Measurements from ENCODE around the gene DNAJC1.

The DNAJC1 gene

DNA sequence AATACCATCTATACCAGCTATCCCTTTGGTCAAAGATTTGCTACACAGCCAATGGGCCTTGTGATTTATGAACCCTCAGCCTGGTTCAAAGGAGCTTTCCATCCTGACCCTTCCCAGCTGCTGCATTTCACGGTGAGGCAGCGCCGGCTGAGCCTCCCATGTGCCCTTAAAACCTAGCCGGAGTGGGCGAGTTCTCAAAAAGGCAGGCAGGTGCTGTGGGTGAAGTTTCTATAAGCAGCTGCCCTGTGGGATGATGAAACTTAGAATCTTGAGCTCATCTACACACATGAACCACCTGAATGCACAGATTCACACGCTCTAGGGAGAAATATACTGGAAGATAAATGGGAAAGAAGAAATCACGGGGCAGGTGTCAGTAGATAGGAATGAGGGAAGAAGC is 244.8 kb downstream of the DNAJC1 start:
- DNase-seq (ENCODE audit: low spot score): no peak
- in situ Hi-C loops (cut with MboI; ENCODE audit: low sequenced_read_pairs, unreplicated experiment): no loop called here
- TF ChIP-seq, protein P1, sequence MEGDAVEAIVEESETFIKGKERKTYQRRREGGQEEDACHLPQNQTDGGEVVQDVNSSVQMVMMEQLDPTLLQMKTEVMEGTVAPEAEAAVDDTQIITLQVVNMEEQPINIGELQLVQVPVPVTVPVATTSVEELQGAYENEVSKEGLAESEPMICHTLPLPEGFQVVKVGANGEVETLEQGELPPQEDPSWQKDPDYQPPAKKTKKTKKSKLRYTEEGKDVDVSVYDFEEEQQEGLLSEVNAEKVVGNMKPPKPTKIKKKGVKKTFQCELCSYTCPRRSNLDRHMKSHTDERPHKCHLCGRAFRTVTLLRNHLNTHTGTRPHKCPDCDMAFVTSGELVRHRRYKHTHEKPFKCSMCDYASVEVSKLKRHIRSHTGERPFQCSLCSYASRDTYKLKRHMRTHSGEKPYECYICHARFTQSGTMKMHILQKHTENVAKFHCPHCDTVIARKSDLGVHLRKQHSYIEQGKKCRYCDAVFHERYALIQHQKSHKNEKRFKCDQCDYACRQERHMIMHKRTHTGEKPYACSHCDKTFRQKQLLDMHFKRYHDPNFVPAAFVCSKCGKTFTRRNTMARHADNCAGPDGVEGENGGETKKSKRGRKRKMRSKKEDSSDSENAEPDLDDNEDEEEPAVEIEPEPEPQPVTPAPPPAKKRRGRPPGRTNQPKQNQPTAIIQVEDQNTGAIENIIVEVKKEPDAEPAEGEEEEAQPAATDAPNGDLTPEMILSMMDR (IDR thresholded peaks at IDR 0.05; ENCODE audit: borderline replicate concordance, control extremely low read depth, extremely low read depth, insufficient read depth, missing control alignments): no peak

GRCh38 chr10:21758239-21758638 is 245.3 kb downstream of the DNAJC1 start:
- TF ChIP-seq, protein P1 (IDR thresholded peaks at IDR 0.05; ENCODE audit: borderline replicate concordance, control extremely low read depth, extremely low read depth, insufficient read depth, missing control alignments): no peak
- no peak for DNase-seq (ENCODE audit: low spot score)
- in situ Hi-C loops (cut with MboI; ENCODE audit: low sequenced_read_pairs, unreplicated experiment): no loop called here

DNA sequence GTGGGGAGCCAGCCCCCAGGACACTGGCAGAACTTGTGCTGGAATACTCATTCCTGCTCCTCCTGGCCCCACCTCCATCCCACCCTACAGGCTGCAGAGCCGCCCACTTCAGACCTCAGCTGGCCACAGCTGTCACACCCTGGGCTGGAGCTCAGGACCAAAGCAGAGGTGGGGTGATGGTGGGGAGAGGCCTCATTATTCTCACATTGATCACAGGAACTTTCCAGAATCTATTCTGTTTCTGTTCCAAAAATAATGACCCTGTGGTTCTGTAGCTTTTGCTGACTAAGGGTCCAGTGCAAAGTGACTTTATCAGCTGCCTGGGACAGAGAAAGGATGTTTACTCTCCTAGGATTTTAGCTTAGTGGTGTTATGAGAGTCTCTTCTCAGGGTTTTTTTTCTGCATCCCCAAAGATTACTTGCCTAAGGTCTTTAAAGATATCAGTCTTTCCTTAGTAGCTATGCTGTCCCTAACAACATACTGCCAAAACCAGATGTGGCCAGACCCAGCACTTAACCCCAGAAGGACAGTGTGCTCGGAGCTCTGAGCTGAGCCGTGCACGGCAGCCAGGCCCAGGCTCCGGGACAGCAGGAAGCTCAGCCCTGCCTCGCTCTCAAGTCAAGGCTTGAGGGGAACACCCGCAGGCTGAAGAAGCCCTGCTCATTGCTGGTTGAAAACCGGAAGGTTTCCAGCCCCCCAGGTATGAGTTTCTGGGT is 246.2 kb downstream of the DNAJC1 start:
- DNase-seq (ENCODE audit: low spot score): no peak
- in situ Hi-C loops (cut with MboI; ENCODE audit: low sequenced_read_pairs, unreplicated experiment): no loop called here
- TF ChIP-seq, protein P1 (IDR thresholded peaks at IDR 0.05; ENCODE audit: borderline replicate concordance, control extremely low read depth, extremely low read depth, insufficient read depth, missing control alignments): no peak

DNA sequence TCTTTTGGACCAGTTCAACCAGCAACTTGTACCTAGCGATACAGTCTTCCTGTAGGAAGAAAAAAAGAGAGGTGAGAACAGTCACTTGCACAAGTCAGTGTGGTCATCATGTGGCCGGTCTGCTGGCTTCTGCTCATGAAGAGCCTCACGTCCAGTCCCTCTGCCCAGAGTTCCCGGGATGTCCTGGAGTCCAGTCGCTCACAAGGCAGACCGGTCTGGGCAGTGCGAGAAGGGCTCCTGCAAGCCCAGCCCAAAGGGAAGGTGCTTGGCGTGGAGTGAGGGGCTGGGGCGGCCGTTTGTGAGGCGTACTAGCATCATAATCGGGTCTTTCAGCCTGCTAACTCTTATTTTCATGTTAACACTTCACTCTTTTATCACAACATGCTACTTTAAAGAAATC is 246.8 kb downstream of the DNAJC1 start:
- in situ Hi-C loops (cut with MboI; ENCODE audit: low sequenced_read_pairs, unreplicated experiment): no loop called here
- TF ChIP-seq, protein P1 (IDR thresholded peaks at IDR 0.05; ENCODE audit: borderline replicate concordance, control extremely low read depth, extremely low read depth, insufficient read depth, missing control alignments): no peak
- no peak for DNase-seq (ENCODE audit: low spot score)

DNA sequence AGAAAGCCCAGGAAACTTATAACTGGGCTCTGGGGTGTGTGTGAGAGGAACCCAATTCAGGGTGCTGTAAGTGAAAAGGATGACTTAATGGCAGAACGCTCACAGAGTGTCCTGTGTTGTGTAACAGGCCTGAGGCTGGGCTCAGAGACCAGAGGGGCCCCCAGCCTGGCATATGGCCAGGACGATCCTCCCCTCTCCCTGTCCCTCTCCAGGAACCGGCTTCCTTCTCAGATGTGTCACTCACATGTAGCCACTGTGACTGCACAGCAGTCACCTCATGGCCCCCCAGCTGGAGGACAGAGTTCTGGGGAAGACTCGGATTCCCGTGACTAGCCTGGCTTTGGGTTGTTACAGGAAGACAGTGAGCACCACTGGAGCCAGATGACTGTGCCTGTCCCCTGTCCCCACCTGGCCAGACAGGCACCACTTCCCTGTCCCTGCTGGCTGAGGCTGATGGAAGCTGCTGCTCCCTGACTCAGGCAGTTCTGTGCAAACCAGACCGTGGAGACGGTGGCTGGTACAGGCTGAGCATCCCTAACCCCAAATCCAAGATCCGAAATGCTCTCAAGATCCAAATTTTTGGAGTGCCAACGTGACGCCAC is 249.0 kb downstream of the DNAJC1 start:
- in situ Hi-C loops (cut with MboI; ENCODE audit: low sequenced_read_pairs, unreplicated experiment): no loop called here
- TF ChIP-seq, protein P1 (IDR thresholded peaks at IDR 0.05; ENCODE audit: borderline replicate concordance, control extremely low read depth, extremely low read depth, insufficient read depth, missing control alignments): no peak
- DNase-seq (ENCODE audit: low spot score): no peak

GRCh38 chr10:21753497-21754270 is 249.8 kb downstream of the DNAJC1 start:
- in situ Hi-C loops (cut with MboI; ENCODE audit: low sequenced_read_pairs, unreplicated experiment): no loop called here
- no peak for DNase-seq (ENCODE audit: low spot score)
- TF ChIP-seq, protein P1 (IDR thresholded peaks at IDR 0.05; ENCODE audit: borderline replicate concordance, control extremely low read depth, extremely low read depth, insufficient read depth, missing control alignments): no peak

Data from GM13976 (cell line).